ENCODE data around the gene RBFOX2. TPM values are rescaled to one million over a fixed set of nuclear protein-coding genes. Genes with fewer than 3 reads are reported as not detected.

RBFOX2 gene
- total RNA-seq, 4 donors from 2014 or later = 103 to 139 (median 108) TPM

DNA sequence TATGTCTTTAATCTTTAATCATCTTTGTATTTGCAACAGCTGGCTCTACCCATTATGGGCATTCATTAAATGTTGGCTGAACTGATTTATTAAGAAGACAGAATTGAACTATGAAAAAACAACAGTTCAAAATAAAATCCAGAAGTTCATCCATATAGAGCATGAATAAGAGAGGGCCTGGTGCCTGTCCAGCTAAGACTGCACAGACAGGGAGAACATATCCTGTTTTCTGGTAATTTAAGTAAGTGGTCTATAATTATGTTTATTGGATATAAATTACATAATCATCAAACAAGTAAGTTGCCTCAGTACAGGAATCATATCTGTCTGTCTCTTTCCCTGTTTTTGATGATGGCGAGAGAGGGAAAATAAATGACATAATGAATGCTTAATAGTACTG is 137.2 kb downstream of the RBFOX2 start:
- Histone ChIP-seq H3K4me3 (replicated peaks in 1 of 3) (no peak overlapping the region), H3K4me1 (peaks cover 27 to 55% of the 10 kb centered on the region in 2 donors), H3K27ac (no peak overlapping the region), H3K27me3 (no peaks in the 10 kb centered on the region), H3K36me3 (no peaks in the 10 kb centered on the region), H3K9me3 (no peaks in the 10 kb centered on the region)
- 94 to 96% methylated on average over 1 of the region's 1 CpG for WGBS, 2 donors
- DNase-seq = no peak
- intact Hi-C loops (cut with DNase I) = no loop called here
- TF ChIP-seq POLR2A (IDR thresholded peaks at IDR 0.05) = no peak
- TF ChIP-seq, protein P1, sequence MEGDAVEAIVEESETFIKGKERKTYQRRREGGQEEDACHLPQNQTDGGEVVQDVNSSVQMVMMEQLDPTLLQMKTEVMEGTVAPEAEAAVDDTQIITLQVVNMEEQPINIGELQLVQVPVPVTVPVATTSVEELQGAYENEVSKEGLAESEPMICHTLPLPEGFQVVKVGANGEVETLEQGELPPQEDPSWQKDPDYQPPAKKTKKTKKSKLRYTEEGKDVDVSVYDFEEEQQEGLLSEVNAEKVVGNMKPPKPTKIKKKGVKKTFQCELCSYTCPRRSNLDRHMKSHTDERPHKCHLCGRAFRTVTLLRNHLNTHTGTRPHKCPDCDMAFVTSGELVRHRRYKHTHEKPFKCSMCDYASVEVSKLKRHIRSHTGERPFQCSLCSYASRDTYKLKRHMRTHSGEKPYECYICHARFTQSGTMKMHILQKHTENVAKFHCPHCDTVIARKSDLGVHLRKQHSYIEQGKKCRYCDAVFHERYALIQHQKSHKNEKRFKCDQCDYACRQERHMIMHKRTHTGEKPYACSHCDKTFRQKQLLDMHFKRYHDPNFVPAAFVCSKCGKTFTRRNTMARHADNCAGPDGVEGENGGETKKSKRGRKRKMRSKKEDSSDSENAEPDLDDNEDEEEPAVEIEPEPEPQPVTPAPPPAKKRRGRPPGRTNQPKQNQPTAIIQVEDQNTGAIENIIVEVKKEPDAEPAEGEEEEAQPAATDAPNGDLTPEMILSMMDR (IDR thresholded peaks at IDR 0.05) = no peak

DNA sequence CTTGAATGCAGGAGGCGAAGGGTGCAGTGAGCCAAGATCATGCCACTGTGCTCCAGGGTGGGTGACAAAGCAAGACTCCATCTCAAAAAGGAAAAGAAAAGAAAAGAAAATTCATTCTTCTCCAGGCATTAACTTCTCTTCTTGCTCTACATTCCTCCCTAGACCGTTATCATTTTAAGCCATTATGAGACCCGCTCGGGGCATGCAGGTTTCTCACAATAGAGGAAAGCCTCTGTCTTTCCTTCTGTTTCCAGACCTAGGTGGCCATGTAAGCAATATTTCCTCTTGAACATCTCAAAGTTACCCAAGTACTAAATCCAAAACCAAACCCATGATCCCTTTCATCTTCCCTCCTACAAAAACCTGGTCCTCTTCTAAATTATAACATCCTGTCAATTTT is 139.6 kb downstream of the RBFOX2 start:
- intact Hi-C loops (cut with DNase I) = no loop called here
- Histone ChIP-seq H3K27ac (no peak overlapping the region), H3K4me1 (peaks cover 30 to 45% of the 10 kb centered on the region in 2 donors), H3K36me3 (no peaks in the 10 kb centered on the region), H3K9me3 (no peaks in the 10 kb centered on the region), H3K27me3 (no peaks in the 10 kb centered on the region), H3K4me3 (replicated peaks in 1 of 3) (no peak overlapping the region)
- 98 to 99% methylated on average over 4 of the region's 4 CpGs for WGBS, 2 donors
- no peak for DNase-seq
- no peak for TF ChIP-seq POLR2A (IDR thresholded peaks at IDR 0.05)
- TF ChIP-seq, protein P1 (IDR thresholded peaks at IDR 0.05) = no peak

DNA sequence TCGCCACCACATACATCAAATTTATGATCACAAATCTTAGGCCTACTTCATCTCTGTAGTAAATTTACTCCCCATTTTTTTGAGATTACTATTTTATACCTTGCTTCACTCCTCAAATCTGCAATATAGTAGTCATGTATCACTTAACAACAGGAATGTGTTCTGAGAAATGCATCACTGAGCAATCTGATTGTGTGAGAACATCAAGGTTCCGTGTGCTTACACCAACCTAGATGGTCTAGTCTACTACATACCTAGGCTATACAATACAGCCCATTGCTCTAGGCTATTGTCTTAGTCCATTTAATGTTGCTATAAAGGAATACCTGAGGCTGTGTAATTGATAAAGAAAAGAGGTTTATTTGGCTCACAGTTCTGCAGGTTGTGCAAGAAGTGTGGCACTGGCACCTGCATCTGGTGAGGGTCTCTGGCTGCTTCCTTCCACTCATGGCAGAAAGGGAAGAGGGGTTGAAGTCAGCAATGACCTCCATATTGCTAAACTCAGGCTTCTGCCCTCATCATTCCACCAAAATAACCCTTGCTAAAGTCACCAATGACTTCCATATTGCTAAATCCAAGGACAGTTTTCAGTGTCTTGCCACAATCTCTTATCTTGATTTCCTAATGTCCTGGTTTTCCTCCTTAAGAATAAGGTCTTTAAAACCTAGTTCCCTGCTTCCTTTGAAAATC is 140.3 kb downstream of the RBFOX2 start:
- TF ChIP-seq POLR2A (IDR thresholded peaks at IDR 0.05) = no peak
- TF ChIP-seq, protein P1 (IDR thresholded peaks at IDR 0.05) = no peak
- no peak overlapping the region for H3K4me3 ChIP-seq (replicated peaks in 1 of 3)
- peak overlapping the region; percentile 58 to 68 (median 65) for H3K27ac ChIP-seq
- 64 to 72% methylated on average over 2 of the region's 2 CpGs for WGBS, 2 donors
- H3K9me3 ChIP-seq = no peaks in the 10 kb centered on the region
- intact Hi-C loops (cut with DNase I) = no loop called here
- H3K4me1 ChIP-seq = peaks cover 38 to 44% of the 10 kb centered on the region in 2 donors
- no peak for DNase-seq
- no peaks in the 10 kb centered on the region for H3K27me3 ChIP-seq
- no peaks in the 10 kb centered on the region for H3K36me3 ChIP-seq

DNA sequence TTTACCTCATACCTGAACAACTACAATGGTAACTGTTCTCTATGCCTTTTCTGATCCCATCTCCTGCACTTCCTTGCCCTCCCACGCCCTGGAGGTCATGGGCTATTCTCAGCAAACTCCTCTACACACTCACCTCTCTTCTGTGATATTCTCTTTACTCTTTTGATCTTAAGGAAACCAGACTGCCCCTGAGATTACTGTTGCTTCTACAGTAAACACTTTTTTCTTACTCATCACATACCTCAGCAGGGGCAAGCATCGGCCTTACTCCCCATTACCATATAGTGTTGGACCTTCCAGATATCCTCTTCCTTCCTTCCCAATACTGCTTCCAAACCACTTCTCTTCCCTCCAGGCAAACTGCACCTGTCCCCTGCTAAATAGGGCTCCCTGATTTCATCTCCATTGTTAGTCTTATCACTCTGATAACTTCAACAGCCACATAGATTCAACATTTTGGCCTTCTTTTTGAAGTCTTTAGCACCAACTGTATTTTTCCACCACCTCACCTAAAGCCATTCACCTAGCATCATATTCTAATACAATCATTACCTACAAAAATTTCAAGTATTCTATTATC is 141.2 kb downstream of the RBFOX2 start:
- Histone ChIP-seq H3K27ac (peak overlapping the region; percentile 47 to 68 (median 65)), H3K9me3 (no peaks in the 10 kb centered on the region), H3K27me3 (no peaks in the 10 kb centered on the region), H3K36me3 (no peaks in the 10 kb centered on the region), H3K4me1 (peaks cover 43 to 44% of the 10 kb centered on the region in 2 donors), H3K4me3 (replicated peaks in 1 of 3) (no peak overlapping the region)
- intact Hi-C loops (cut with DNase I) = no loop called here
- no peak for DNase-seq
- TF ChIP-seq, protein P1 (IDR thresholded peaks at IDR 0.05) = no peak
- no peak for TF ChIP-seq POLR2A (IDR thresholded peaks at IDR 0.05)
- 90 to 94% methylated on average over 2 of the region's 2 CpGs for WGBS, 2 donors

GRCh38 chr22:35886309-35886708 is 142.3 kb downstream of the RBFOX2 start:
- peaks cover 46% of the 10 kb centered on the region in 2 donors for H3K4me1 ChIP-seq
- TF ChIP-seq POLR2A (IDR thresholded peaks at IDR 0.05) = no peak
- TF ChIP-seq, protein P1 (IDR thresholded peaks at IDR 0.05) = no peak
- H3K36me3 ChIP-seq = no peaks in the 10 kb centered on the region
- H3K4me3 ChIP-seq (replicated peaks in 1 of 3) = no peak overlapping the region
- no peak overlapping the region for H3K27ac ChIP-seq
- WGBS, 2 donors = 91 to 98% methylated on average over 4 of the region's 4 CpGs
- intact Hi-C loops (cut with DNase I) = no loop called here
- no peak for DNase-seq
- no peaks in the 10 kb centered on the region for H3K27me3 ChIP-seq
- H3K9me3 ChIP-seq = no peaks in the 10 kb centered on the region
